Stomach smooth muscle (tissue), 2 donors: ENCODE data around the gene RPH3AL.

Experiments used
- H3K27ac ChIP-seq: one replicate; pipeline ENCODE4 v1.7.0; 2013; ENCODE audit warnings: mild to moderate bottlenecking, low read length, inconsistent platforms
- H3K27me3 ChIP-seq, 2 donors: one replicate each; pipeline ENCODE4 v1.7.0; 2013; ENCODE audit warnings: low read length in 2 of 2; ENCODE audit not compliant: insufficient read depth in 2 of 2, control insufficient read depth in 1 of 2
- H3K36me3 ChIP-seq, 2 donors: one replicate each; pipeline ENCODE4 v1.7.0; 2013; ENCODE audit warnings: low read length in 2 of 2; ENCODE audit not compliant: control insufficient read depth in 2 of 2, insufficient read depth in 2 of 2
- H3K4me1 ChIP-seq: one replicate; pipeline ENCODE4 v1.7.0; 2013; ENCODE audit warnings: low read length; ENCODE audit not compliant: control insufficient read depth, insufficient read depth
- H3K4me3 ChIP-seq, 2 donors: one replicate each; pipeline ENCODE4 v1.7.0; 2013; ENCODE audit warnings: low read length in 2 of 2
- H3K9ac ChIP-seq, 2 donors: one replicate each; pipeline ENCODE4 v1.7.0; 2013; ENCODE audit warnings: low read length in 2 of 2, mild to moderate bottlenecking in 1 of 2
- H3K9me3 ChIP-seq, 2 donors: one replicate each; pipeline ENCODE4 v1.7.0; 2013; ENCODE audit warnings: low read length in 2 of 2; ENCODE audit not compliant: control insufficient read depth in 2 of 2
- donor health status: healthy.
- donor health status: Pancreatic carcinoma.

RPH3AL gene

GRCh38 chr17:332558-333322 lies 19.9 kb downstream of the RPH3AL start:
- H3K36me3 ChIP-seq: no peaks in the 10 kb centered on the region
- peaks cover 9% of the 10 kb centered on the region for H3K4me1 ChIP-seq
- no peaks in the 10 kb centered on the region for H3K9me3 ChIP-seq
- H3K9ac ChIP-seq: peak overlapping the region; percentile 21 to 60
- peaks cover 0 to 3% of the 10 kb centered on the region in 2 donors for H3K27me3 ChIP-seq
- peak overlapping the region; percentile 55 for H3K27ac ChIP-seq
- H3K4me3 ChIP-seq: peak overlapping the region; percentile 52 to 66

GRCh38 chr17:332023-332422 lies 20.6 kb downstream of the RPH3AL start:
- no peaks in the 10 kb centered on the region for H3K36me3 ChIP-seq
- H3K27me3 ChIP-seq: peaks cover 0 to 3% of the 10 kb centered on the region in 2 donors
- peak overlapping the region; percentile 55 for H3K27ac ChIP-seq
- no peaks in the 10 kb centered on the region for H3K9me3 ChIP-seq
- H3K4me1 ChIP-seq: peaks cover 9% of the 10 kb centered on the region
- peak overlapping the region; percentile 52 to 66 for H3K4me3 ChIP-seq
- peak overlapping the region; percentile 47 to 60 for H3K9ac ChIP-seq

GRCh38 chr17:330993-331701 lies 21.5 kb downstream of the RPH3AL start:
- Histone ChIP-seq H3K36me3 (no peaks in the 10 kb centered on the region), H3K4me1 (peaks cover 4% of the 10 kb centered on the region)

GRCh38 chr17:329784-330420 lies 22.7 kb downstream of the RPH3AL start:
- Histone ChIP-seq H3K36me3 (no peaks in the 10 kb centered on the region), H3K9ac (no peak overlapping the region), H3K4me3 (no peak overlapping the region), H3K9me3 (no peaks in the 10 kb centered on the region), H3K4me1 (peaks cover 4% of the 10 kb centered on the region), H3K27me3 (peaks cover 0 to 3% of the 10 kb centered on the region in 2 donors), H3K27ac (no peak overlapping the region)

More at GRCh38 chr17:330993-331701, 21.5 kb downstream of the RPH3AL start:
- Histone ChIP-seq H3K9ac (peak overlapping the region in 1 of 2 donors; percentile 60), H3K9me3 (no peaks in the 10 kb centered on the region), H3K27me3 (peaks cover 0 to 3% of the 10 kb centered on the region in 2 donors), H3K4me3 (peak overlapping the region; percentile 51 to 66), H3K27ac (peak overlapping the region; percentile 55)

- Histone ChIP-seq H3K4me1 (peaks cover 4% of the 10 kb centered on the region), H3K27ac (no peak overlapping the region), H3K9me3 (no peaks in the 10 kb centered on the region), H3K4me3 (no peak overlapping the region), H3K9ac (no peak overlapping the region), H3K27me3 (peaks cover 0 to 3% of the 10 kb centered on the region in 2 donors), H3K36me3 (no peaks in the 10 kb centered on the region)
Measured at GRCh38 chr17:327971-328370, 24.6 kb downstream of the RPH3AL start.

- Histone ChIP-seq H3K9ac (no peak overlapping the region), H3K9me3 (no peaks in the 10 kb centered on the region), H3K36me3 (no peaks in the 10 kb centered on the region), H3K4me1 (peaks cover 4% of the 10 kb centered on the region), H3K4me3 (no peak overlapping the region), H3K27ac (no peak overlapping the region), H3K27me3 (no peaks in the 10 kb centered on the region)
Measured at GRCh38 chr17:327296-327695, 25.3 kb downstream of the RPH3AL start.

- Histone ChIP-seq H3K9ac (no peak overlapping the region), H3K36me3 (no peaks in the 10 kb centered on the region), H3K4me1 (peaks cover 4% of the 10 kb centered on the region)
Measured at GRCh38 chr17:326010-326621, 26.5 kb downstream of the RPH3AL start.

GRCh38 chr17:325270-326009 lies 27.2 kb downstream of the RPH3AL start:
- Histone ChIP-seq H3K9ac (no peak overlapping the region), H3K4me3 (no peak overlapping the region), H3K36me3 (no peaks in the 10 kb centered on the region), H3K4me1 (peaks cover under 1% of the 10 kb centered on the region), H3K9me3 (no peaks in the 10 kb centered on the region), H3K27me3 (peaks cover 0 to 3% of the 10 kb centered on the region in 2 donors), H3K27ac (no peak overlapping the region)

More at GRCh38 chr17:326010-326621, 26.5 kb downstream of the RPH3AL start:
- H3K27me3 ChIP-seq: no peaks in the 10 kb centered on the region
- no peaks in the 10 kb centered on the region for H3K9me3 ChIP-seq
- H3K27ac ChIP-seq: no peak overlapping the region
- no peak overlapping the region for H3K4me3 ChIP-seq

- no peak overlapping the region for H3K27ac ChIP-seq
- H3K4me3 ChIP-seq: no peak overlapping the region
- H3K9ac ChIP-seq: no peak overlapping the region
- no peaks in the 10 kb centered on the region for H3K36me3 ChIP-seq
- H3K9me3 ChIP-seq: no peaks in the 10 kb centered on the region
- no peaks in the 10 kb centered on the region for H3K4me1 ChIP-seq
- peaks cover 0 to 3% of the 10 kb centered on the region in 2 donors for H3K27me3 ChIP-seq
Measured at GRCh38 chr17:323721-324571, 28.7 kb downstream of the RPH3AL start.
